GM21423 (cell line): ENCODE measurements around the gene PPARG.

ENCODE experiments used
- ATAC-seq: cut with Tn5 transposase; IDR thresholded peaks from one replicate; pipeline ENCODE4 v1.9.1; 2021; ENCODE audit warnings: mild to moderate bottlenecking, moderate library complexity; ENCODE audit not compliant: unreplicated experiment

The PPARG gene

DNA sequence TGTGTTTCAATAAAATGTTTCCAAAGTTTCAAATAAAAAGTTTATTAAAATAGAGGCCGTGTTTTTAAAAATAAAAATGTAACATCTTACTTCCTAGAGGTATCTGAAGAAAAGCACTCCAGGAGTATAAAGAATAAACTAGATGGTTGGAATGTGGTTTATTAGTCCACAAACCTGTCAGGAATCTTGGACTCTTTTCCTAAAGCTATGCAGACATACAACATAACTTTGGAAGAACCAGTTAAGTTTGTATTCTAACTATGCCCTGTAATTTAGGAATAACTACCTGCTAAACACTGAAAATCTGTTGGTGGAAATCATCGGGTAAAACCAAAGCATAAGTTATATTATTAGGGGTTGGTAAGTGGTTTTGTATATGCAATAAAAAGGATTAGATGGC lies 51.6 kb downstream of the PPARG start:
- ATAC-seq: no peak

DNA sequence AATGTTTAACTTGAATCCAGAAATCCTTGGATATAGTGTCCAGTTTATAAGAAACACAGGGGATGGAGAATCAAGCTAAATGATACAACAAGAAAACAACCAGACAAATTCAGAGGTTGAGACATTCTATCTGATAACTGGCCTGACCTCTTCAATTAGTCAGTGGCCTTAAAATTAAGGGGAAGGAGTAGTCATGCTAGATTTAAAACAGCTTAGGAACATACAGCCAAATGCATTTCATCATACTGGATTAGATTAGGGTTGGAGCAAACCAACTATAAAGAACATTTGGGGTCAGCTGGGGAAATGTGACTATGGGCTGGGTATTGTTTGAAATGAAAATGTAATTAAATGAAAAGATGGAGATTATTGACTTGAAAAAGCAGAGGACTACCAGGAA lies 53.3 kb downstream of the PPARG start:
- ATAC-seq: no peak

DNA sequence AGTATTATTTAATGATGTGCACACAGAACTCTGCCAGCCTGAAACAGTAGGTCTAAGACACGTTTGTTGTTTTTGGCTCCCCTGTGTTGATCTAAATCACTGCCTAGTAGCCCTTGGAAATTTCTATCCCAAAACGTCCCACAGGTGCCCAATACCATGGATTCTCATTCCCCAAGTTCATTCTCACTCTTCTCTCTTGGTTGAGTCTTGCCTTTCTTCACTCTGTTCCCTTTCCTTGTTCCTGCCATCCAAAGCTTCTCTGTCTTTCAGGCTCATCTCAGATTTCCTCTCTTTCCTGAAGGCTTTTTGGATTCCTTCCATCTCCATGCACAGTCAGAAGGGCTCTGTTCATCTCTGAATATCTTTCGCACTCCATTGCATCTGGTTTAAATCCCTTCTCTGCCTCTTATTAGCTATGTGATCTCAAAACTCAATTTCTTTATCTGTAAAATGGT lies 54.2 kb downstream of the PPARG start:
- ATAC-seq: no peak

DNA sequence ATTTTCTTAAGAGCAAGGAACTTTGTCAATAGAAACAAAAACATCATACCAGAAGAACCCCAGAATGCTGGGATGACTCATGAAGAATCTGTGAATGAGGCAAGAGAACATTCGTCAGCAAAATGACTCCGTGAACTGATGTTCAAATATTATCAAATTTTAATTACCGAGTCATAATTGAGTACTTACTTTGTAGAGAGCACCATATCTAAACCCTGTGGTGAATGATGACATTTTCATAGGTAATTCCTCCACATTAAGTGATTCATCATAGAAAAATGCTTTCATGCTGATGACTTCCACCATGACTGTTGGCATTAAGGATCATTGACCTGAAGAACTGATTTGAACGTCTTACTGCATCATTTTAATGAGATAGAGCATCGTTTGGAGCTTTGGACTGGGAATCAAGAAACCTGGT lies 56.3 kb downstream of the PPARG start:
- ATAC-seq: no peak

DNA sequence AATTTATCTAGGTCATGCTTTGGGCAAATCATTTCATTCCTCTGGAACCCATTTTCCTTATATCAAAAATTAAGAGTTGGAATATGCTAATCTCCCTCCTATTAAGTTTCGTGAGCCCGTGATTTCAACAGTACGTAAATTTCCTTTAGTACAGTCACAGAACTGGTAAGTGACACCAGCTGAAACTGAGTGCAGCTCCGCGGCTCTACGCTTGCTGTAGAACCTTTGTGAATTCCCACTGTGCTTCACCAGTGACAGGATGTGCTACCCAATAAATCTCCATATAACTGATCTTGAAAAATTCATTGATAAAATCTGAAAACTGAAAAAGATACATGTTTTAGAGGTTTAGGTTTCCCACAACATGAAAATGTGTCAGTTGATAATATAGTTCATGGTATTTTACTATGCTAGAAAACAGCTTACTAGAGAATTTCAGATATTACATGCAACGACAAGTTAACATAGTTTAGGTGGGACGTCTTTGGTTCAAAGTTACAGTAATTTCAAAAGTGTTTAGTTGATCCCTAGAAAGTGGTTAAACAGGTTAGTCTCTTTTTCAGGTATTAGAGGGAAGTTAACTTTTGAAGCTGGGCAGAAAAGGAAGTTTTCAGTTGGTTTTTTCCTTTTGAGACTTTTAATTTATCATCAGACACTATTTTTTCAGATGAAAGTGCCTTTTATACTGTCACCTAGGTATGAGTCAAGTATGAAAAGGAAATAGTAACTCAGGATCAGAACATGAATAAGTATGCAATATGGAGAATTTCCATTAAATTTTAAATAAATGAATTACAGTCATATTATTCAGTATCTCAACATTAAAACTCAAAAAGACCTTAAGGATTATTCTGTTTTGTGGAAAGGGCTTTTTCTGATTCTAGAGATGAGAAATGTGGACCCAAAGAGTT lies 57.0 kb downstream of the PPARG start:
- ATAC-seq: no peak

DNA sequence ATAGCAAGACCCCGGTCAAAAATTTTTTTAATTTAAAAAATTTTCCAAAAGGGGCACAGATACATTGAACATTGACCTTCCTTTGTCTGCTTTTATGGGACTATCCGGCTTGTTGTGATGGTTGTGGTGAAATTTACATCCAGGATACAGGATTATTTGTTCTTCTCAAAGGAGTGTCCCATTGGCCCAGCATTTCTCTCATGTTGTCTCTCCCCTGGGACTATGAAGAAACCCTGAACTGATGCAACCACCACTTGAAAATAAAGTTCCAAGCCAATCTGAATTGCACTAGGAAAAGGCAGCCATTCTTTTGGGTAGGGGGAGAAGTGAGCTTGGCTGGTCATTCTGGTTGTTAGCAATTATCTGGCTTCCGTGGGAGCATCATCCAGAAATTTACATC lies 58.4 kb downstream of the PPARG start:
- no peak for ATAC-seq

DNA sequence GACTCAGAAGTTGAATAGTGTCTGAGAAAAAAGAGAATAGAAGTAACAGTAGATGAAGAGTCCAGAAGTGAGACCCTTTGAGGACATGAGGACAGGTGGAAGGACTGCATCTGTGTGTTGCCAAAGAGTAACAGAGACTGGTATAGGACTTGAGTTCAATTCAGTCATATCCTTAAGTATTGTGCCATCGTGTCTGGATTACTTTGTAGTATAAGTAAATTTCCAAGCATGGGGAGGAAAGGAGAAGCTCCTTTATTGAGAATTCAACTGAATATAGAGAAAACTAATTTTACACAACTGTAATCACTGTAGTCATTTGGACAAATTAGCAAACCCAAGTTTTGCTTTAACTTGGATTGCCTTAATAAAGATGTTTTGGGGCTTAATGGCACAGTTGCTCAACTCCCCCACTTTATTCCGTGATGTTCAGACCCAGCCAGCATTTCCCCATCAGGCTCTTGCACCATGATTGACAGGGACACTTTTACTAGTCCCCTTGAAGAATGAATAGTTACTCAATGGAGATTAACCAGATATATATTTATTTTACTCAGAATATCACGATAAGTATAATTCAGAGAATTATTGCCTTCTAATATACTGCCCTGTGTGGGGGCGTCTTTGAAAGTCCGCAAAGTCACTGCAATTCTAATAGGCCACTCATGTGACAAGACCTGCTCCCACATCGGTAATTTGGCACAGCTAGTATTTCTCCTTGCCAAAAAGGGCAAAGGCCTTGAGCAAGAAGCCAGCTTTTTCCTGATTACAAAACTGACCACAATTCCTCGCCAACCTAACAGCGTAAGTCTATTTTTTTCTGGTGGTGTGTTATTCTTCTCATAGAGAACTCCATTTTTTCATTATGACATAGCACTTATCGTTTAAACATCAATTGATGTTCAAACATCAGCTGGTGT lies 61.3 kb downstream of the PPARG start:
- no peak for ATAC-seq

DNA sequence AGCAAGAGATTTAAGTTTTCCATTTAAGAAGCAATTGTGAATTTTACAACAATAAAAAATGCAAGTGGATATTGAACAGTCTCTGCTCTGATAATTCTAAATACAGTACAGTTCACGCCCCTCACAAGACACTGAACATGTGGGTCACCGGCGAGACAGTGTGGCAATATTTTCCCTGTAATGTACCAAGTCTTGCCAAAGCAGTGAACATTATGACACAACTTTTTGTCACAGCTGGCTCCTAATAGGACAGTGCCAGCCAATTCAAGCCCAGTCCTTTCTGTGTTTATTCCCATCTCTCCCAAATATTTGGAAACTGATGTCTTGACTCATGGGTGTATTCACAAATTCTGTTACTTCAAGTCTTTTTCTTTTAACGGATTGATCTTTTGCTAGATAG lies 62.3 kb downstream of the PPARG start:
- ATAC-seq: no peak

DNA sequence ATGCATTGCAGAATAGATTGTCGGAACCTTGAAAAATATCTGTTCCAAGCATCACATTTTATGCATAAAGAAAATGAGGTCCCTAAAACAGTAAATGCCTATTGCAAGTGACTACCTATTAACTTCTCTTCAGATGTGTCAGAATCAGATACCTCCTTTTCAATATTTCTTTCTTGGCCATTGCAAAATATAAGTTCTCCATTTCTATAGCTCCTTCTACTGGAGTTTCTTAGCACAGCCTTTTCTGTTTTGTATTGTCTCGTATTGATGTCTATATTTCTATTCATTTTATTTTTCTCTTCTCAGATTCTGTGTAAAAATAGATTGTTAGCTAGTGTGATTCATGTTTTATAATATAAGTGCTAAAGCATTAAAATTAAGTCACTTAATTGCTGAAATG lies 63.4 kb downstream of the PPARG start:
- no peak for ATAC-seq

DNA sequence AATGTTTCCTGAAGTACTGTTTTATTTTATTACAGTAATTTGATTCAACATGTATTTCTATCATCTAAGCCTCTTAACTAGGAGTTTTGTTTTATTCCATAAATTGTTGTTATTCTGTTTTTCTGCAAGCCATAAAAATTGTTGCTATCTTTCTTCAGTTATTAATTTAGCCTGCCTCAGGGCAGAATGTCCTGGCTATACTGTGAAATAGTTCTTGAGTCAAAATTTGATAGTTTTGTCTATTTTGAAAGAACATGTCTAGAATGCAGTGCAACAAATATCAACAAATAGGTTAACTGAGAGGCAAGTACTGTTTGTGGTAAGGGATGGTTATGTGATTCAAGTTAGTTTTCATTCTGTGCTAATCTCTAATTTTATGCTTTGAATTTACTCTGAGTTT lies 63.9 kb downstream of the PPARG start:
- no peak for ATAC-seq

DNA sequence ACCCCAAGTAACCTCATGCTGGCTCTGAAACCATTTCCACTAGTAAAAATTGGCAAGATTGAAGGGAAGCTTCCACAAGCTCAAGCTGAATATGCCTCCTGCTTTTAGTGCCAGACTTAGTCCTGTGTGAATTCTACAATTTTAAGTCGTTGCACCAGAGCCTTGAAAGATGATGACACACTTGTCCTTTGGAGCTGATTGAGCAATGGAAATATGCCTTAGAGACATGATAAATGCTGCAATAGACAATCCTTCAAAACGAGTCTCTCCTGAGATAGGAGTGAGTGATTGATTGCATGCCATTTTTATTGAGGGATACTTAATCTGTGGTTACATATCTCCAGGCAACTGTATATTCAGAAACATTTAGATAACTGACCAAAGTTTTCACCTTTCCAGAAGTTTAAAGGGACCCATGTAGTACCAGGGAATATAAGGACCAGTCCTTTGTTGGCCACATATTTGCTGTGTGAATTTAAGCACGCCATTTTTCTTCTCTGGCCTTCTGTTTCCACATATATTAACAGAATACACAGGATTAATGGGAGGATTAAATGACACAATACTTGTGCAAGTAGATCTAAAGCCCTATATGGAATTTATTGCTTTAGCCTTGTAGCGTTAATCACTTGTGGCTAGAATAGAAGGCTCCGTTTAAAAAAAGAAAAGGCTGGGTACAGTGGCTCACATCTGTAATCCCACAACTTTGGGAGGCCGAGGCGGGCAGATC lies 65.1 kb downstream of the PPARG start:
- no peak for ATAC-seq

DNA sequence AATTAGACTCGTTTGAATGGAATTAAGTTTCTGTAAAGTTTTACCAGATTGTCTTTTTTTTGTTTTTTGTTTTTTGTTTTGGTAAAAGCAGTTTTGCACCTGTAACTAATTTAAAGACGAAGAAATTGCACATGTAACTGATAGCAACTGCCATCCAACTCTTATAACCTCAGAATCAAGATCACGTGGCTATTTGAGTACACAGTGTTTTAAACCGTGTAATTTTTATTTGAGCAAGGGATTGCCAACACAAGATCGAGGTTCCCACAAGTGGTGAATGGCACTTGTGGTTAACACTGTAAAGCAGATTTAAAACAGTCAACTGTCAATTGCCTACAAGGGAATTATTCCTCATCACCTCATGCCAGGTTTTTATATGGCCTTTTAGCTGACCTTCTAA lies 67.3 kb downstream of the PPARG start:
- no peak for ATAC-seq

DNA sequence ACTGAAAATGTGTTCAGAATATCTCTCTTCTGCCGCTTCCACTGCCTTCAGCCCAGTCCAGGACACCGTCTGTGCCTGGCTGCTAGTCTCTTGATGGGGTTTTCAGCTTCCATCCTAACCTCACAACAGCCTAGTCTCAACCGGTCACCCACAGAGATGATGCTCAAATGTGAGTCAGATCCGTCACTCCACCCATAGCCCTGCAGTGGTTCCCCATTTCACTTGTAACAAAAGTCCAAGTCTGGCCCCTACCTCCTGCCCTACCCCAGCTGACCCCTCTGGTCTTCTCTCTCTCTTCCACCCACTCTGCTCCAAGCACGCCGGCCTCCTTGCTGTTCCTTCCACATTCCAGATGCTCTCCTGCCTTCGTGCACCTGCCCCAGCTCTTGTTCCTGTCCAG lies 68.1 kb downstream of the PPARG start:
- no peak for ATAC-seq

DNA sequence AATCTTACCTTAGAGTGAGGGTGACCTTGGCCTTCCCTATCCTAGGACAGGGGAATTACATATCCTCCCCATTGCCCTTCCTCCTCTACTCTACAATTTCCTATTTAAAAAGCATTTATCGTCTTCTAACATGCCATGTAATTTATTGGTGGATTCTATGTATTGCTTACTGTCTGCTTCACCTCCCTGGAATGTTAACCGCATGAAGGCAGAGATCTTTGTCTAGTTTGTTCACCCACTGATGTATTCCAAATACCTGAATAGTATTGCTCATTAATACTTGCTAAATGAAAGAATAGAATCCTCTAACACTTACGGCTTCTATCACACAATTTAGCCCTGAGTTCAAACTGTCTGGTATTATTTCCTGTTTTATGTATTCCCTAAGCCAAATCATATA lies 68.6 kb downstream of the PPARG start:
- no peak for ATAC-seq

DNA sequence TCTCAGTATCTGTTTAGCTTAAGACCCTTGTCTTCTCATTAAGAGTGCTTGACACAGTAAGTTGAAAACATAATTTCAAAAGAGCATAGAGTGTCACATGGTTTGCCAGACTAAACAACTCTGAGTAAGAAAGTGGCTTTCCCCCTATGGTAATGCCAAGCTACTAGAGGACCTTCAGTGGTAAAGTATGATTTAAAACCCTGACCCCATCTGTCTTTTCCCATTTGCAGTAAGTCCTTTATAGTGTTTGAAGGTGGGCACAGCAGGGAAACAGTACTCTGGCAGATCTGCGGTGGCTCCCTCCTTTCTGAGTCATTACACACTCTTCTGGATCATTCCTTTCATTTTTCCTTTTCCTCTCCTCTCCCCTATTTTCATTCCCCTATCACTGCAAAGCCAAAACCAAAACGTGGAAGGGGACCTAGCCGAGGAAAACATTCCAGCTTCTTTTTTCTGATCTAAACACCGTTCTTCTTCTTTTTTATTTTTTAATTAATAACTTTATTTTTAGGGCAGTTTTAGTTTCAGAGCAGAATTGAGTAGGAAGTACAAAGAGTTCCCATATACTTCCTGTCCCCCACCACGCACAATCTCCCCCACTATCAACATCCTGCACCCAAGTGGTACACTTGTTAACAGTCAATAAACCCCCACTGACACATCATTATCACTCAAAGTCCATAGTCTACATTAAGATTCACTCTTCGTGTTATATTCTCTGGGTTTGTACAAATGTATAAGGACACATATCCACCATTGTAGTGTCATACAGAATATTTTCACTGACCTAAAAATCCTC lies 74.7 kb downstream of the PPARG start:
- no peak for ATAC-seq

DNA sequence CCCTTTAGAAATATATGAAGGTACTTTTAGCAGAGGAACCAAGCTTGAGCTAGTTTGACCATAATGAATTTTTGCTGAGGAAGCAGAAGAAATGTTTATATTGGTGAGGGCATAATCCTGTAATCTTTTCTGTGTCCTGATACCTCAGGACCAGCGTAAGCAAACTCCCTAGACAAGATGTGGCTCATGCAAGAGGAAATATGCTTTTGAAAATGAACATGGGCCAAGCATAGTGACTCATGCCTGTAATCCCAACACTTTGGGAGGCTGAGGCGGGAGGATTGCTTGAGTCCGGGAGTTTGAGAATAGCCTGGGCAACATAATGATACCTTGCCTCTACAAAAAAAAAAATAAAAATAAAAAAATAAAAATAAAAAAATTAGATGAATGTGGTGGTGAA lies 78.5 kb downstream of the PPARG start:
- no peak for ATAC-seq

DNA sequence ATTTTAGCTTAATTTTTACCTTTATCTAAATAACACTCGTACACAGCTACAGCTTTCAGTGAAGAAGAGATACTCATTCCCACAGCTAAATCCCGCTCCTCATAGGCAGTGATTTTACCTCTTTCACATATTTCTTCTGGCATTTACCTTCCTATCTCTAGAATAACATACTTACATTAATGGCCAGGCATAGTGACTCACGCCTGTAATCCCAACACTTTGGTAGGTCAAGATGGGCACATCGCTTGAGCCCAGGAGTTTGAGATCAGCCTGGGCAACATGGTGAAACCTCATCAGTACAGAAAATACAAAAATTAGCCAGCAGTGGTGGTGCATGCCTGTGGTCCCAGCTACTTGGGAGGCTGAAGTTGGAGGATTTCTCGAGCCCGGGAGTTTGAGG lies 80.2 kb downstream of the PPARG start:
- ATAC-seq: no peak

DNA sequence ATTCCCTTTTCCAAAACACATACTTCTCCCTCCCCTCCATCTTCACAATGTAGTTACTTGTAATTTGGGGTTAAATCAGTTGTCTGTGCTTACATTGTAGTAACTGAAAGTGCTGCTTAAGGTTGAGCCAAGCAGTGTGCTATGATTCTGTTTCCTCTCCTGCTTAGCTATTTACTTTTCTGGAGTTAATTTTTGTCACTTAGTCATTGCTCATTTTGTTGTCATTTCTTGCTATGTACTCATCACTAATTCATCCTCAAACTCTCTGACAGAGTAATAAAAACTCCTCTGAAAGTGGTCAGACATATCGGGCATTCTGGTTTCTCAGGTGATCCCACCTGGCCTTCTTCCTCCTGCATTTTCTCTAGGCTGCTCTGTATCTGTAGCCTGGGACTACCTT lies 80.7 kb downstream of the PPARG start:
- no peak for ATAC-seq

DNA sequence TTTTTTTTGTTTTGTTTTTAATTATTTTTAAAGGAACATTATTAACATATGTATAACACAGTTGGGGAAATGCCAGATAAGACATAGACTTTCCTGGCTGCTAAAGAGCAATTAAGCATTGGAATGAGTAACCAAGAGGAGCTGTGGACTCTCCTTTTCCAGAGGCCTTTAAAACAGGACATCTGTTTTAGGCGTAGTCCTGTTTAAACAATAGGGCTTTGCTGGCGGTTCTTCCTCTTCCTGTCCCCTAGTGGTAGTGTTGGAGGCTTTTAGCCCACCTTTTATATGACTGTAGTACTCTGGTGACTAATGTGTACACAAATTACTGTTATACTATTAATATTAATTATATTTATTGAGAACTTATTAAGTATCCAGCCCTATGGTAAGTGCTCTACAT lies 81.9 kb downstream of the PPARG start:
- no peak for ATAC-seq

DNA sequence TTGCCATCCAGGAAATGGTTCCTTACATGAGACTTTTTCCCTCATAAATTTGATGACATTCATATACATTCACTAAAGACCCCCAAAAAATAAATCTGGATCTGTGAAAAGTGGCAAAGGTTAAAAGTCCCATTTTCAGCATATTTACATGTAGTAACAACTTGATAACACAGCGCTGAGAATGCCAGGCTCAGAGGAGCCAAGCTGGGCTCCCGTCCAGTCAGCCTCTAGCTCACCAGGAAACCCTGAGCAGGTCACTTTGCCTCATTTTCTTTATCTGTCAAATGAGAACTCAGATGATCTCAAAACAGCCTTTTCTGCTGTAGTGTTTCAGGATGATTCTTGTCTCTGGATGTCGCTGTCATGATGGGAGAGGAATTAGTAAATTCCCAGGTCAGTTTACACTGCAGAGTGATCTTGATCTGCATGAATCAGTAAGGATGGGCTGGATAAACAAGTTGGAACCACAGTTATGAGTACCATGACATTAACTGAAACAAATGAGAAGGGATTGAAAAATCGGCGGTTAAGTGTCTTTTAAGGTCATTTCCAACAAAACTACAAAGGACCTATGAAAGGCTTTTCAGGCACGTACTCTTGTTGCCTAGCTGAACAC lies 82.8 kb downstream of the PPARG start:
- no peak for ATAC-seq
